K562 (cell line): Measurements from ENCODE around the gene LY6G5B. TPM values are rescaled to one million over a fixed set of nuclear protein-coding genes. Genes with fewer than 3 reads are reported as not detected.

Experiments used
- BCOR ChIP-seq: fragments of 450-650 bp; IDR thresholded peaks from 2 replicates; pipeline ENCODE4 v1.6.1; 2016
- CXXC5 ChIP-seq: fragments of 250-450 bp; sonication (Bioruptor Pico); IDR thresholded peaks from 2 replicates; pipeline ENCODE4 v1.8.0; 2022; ENCODE audit warnings: inconsistent platforms, mild to moderate bottlenecking, moderate library complexity
- DDX20 ChIP-seq: fragments of 450-650 bp; IDR thresholded peaks from 2 replicates; pipeline ENCODE4 v1.6.1; 2016; ENCODE audit warnings: missing genetic modification characterization, low read depth, mild to moderate bottlenecking, missing compliant biosample characterization, moderate library complexity
- FOXK1 ChIP-seq: sonication (generic); formaldehyde crosslinking; IDR thresholded peaks from 2 replicates; pipeline ENCODE4 v1.8.0; 2022; ENCODE audit warnings: missing genetic modification reagents, mild to moderate bottlenecking, borderline replicate concordance
- LCOR ChIP-seq: sonication (generic); formaldehyde crosslinking; IDR thresholded peaks from 2 replicates; pipeline ENCODE4 v1.8.0; 2022; ENCODE audit warnings: mild to moderate bottlenecking, missing genetic modification reagents
- MLLT1 ChIP-seq, 2 experiments: fragments of 450-650 bp; IDR thresholded peaks; 2 replicates each; pipeline ENCODE4 v1.6.1; 2016
- NR4A1 ChIP-seq, 2 experiments: fragments of 250-450 bp in 1 of 2; fragments of 450-650 bp in 1 of 2; sonication (Bioruptor Pico) in 1 of 2; IDR thresholded peaks; 2 replicates each; pipeline versions ENCODE4 v1.4.0 to v1.6.1; 2016 to 2020; ENCODE audit warnings: mild to moderate bottlenecking in 2 of 2, missing compliant biosample characterization in 1 of 2, missing genetic modification characterization in 1 of 2, moderate library complexity in 1 of 2
- POLR2B ChIP-seq: fragments of 450-650 bp; IDR thresholded peaks from 2 replicates; pipeline ENCODE4 v1.6.1; 2018; ENCODE audit warnings: low read depth; ENCODE audit not compliant: partially characterized antibody
- POLR3A ChIP-seq: IDR thresholded peaks from 2 replicates; pipeline ENCODE4 v1.6.1; 2011; ENCODE audit warnings: borderline replicate concordance, mild to moderate bottlenecking, moderate library complexity; ENCODE audit not compliant: insufficient read length, insufficient read depth; ENCODE audit errors: extremely low read depth
- RUNX1 ChIP-seq: sonication (generic); IDR thresholded peaks from 2 replicates; pipeline ENCODE4 v1.6.1; 2016; ENCODE audit warnings: antibody characterized with exemption, low read depth
- SMARCC2 ChIP-seq: fragments of 450-650 bp; IDR thresholded peaks from 2 replicates; pipeline ENCODE4 v1.6.1; 2017; ENCODE audit warnings: antibody characterized with exemption, moderate library complexity, mild to moderate bottlenecking, low read depth
- SPI1 ChIP-seq: IDR thresholded peaks from 2 replicates; pipeline ENCODE4 v1.6.1; 2011; ENCODE audit warnings: low read depth, low read length, control low read depth, borderline replicate concordance
- TFAM ChIP-seq: fragments of 250-450 bp; sonication (Bioruptor Pico); conservative IDR thresholded peaks from 2 replicates; pipeline ENCODE4 v1.5.0; 2021; ENCODE audit warnings: mild to moderate bottlenecking, moderate library complexity
- ZBTB26 ChIP-seq: fragments of 450-650 bp; formaldehyde crosslinking; IDR thresholded peaks from 2 replicates; pipeline ENCODE4 v1.4.0; 2022; ENCODE audit warnings: missing genetic modification characterization
- ZNF780A ChIP-seq: fragments of 250-450 bp; sonication (Bioruptor Pico); IDR thresholded peaks from 2 replicates; pipeline ENCODE4 v1.5.0; 2021; ENCODE audit warnings: mild to moderate bottlenecking
- polyA plus RNA-seq, 8 experiments: library from polyadenylated mRNA; depleted of rRNA in 4 of 8; stranded (reverse) in 5 of 8; unstranded in 3 of 8; fragments of >200 nt; fragmentation: Nextera tagmentation in 2 of 8; fragmentation: Illumina TruSeq in 1 of 8; extraction: Ambion mirVana in 2 of 8; extraction: Trizol in 1 of 8; gene quantifications; 2 replicates each; pipeline versions ENCODE4 v1.2.1 to v1.2.3, GENCODE V29; 2011 to 2014; ENCODE audit warnings: inconsistent platforms in 1 of 8, missing spikeins in 1 of 8
- total RNA-seq, 7 experiments: library from RNA; depleted of rRNA in 6 of 7; stranded (reverse); fragments of >200 nt in 6 of 7; fragmentation: Illumina TruSeq in 2 of 7; extraction: Trizol in 2 of 7; gene quantifications; 2 replicates each; pipeline versions ENCODE4 v1.2.1 to v1.2.3, GENCODE V29; 2011 to 2021; ENCODE audit warnings: low replicate concordance in 1 of 7
- TF ChIP-seq, protein P1 (sequence below): fragments of 450-650 bp; IDR thresholded peaks from 2 replicates; pipeline ENCODE4 v1.6.1; 2016; ENCODE audit warnings: missing biosample characterization, missing genetic modification characterization
- TF ChIP-seq, protein P2 (sequence below): fragments of 450-650 bp; IDR thresholded peaks from 2 replicates; pipeline ENCODE4 v1.6.1; 2018; ENCODE audit not compliant: partially characterized antibody
- TF ChIP-seq, protein P3 (sequence below): fragments of 200-800 bp; sonication (Bioruptor generic); IDR thresholded peaks from 2 replicates; pipeline ENCODE4 v1.6.1; 2017; ENCODE audit warnings: missing genetic modification characterization, missing compliant biosample characterization

The LY6G5B gene
- total and polyA plus RNA-seq, 9 of the 15 experiments (the other 6 are each of a cell fraction or from before 2014, with no cell fraction given): 6.0 to 27.0 (median 7.5) TPM

DNA sequence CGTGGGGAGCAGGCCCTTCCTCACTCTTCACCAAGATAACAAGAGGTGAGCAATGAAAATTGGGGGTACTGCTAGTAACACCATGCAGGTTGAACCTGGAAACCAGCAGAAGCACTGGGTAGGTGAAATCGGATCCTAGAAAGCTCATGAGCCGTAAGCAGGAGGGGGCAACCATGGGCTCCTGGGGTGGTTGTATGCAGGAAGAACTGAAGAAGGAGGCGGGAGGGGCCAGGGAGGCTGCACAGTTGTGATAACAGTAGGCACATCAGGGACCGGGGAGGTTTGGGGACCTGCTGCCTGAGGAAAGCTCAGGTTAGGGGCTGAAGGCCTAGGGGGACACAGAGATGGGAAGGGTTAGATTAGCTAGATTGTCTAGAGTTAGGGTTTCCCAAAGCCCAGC, 16.7 kb downstream of the LY6G5B start (continued):
- no peak for TF ChIP-seq POLR3A
- TF ChIP-seq FOXK1: peak; percentile 47; the same call in 1 of the 2 replicates
- no peak; the same call in 1 of the 2 replicates for TF ChIP-seq SMARCC2
- no peak for TF ChIP-seq POLR2B
- no peak for TF ChIP-seq TFAM (CRISPR knock-in tag)
- 0 out of 2 replicates have a peak, but pooled peaks have one; percentile 48 for TF ChIP-seq NR4A1 (CRISPR knock-in tag; IDR thresholded peaks at IDR 0.05)
- TF ChIP-seq NR4A1 (tag; IDR thresholded peaks at IDR 0.05): no peak
- no peak; the same call in 1 of the 2 replicates for TF ChIP-seq ZBTB26 (CRISPR knock-in tag)
- TF ChIP-seq SPI1: no peak
- no peak for TF ChIP-seq DDX20 (tag)
- no peak for TF ChIP-seq RUNX1
- TF ChIP-seq CXXC5 (CRISPR knock-in tag): no peak; the same call in 1 of the 2 replicates
- TF ChIP-seq MLLT1 (IDR thresholded peaks at IDR 0.05): 0 out of 4 replicates have a peak, but pooled peaks of 1 of the 2 experiments have one; percentile 12
- TF ChIP-seq ZNF780A: no peak
- TF ChIP-seq LCOR (CRISPR knock-in tag): no peak
- TF ChIP-seq, protein P1, sequence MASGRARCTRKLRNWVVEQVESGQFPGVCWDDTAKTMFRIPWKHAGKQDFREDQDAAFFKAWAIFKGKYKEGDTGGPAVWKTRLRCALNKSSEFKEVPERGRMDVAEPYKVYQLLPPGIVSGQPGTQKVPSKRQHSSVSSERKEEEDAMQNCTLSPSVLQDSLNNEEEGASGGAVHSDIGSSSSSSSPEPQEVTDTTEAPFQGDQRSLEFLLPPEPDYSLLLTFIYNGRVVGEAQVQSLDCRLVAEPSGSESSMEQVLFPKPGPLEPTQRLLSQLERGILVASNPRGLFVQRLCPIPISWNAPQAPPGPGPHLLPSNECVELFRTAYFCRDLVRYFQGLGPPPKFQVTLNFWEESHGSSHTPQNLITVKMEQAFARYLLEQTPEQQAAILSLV (tag): no peak
- TF ChIP-seq, protein P2, sequence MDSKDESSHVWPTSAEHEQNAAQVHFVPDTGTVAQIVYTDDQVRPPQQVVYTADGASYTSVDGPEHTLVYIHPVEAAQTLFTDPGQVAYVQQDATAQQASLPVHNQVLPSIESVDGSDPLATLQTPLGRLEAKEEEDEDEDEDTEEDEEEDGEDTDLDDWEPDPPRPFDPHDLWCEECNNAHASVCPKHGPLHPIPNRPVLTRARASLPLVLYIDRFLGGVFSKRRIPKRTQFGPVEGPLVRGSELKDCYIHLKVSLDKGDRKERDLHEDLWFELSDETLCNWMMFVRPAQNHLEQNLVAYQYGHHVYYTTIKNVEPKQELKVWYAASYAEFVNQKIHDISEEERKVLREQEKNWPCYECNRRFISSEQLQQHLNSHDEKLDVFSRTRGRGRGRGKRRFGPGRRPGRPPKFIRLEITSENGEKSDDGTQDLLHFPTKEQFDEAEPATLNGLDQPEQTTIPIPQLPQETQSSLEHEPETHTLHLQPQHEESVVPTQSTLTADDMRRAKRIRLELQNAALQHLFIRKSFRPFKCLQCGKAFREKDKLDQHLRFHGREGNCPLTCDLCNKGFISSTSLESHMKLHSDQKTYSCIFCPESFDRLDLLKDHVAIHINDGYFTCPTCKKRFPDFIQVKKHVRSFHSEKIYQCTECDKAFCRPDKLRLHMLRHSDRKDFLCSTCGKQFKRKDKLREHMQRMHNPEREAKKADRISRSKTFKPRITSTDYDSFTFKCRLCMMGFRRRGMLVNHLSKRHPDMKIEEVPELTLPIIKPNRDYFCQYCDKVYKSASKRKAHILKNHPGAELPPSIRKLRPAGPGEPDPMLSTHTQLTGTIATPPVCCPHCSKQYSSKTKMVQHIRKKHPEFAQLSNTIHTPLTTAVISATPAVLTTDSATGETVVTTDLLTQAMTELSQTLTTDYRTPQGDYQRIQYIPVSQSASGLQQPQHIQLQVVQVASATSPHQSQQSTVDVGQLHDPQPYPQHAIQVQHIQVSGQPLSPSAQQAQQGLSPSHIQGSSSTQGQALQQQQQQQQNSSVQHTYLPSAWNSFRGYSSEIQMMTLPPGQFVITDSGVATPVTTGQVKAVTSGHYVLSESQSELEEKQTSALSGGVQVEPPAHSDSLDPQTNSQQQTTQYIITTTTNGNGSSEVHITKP: peak; percentile 65
- TF ChIP-seq BCOR: no peak
- TF ChIP-seq, protein P3, sequence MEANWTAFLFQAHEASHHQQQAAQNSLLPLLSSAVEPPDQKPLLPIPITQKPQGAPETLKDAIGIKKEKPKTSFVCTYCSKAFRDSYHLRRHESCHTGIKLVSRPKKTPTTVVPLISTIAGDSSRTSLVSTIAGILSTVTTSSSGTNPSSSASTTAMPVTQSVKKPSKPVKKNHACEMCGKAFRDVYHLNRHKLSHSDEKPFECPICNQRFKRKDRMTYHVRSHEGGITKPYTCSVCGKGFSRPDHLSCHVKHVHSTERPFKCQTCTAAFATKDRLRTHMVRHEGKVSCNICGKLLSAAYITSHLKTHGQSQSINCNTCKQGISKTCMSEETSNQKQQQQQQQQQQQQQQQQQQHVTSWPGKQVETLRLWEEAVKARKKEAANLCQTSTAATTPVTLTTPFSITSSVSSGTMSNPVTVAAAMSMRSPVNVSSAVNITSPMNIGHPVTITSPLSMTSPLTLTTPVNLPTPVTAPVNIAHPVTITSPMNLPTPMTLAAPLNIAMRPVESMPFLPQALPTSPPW (CRISPR knock-in tag): peak; percentile 61
